ENCODE data around the gene TTC27.

The TTC27 gene

GRCh38 chr2:32627814-32628579 is at the start of gene TTC27:
Gene TTC27 (plus strand): TSS chr2:32628050. CDS start chr2:32628293, 243 bp downstream.
- TF ChIP-seq CTCF (IDR thresholded peaks at IDR 0.05) = no peak

DNA sequence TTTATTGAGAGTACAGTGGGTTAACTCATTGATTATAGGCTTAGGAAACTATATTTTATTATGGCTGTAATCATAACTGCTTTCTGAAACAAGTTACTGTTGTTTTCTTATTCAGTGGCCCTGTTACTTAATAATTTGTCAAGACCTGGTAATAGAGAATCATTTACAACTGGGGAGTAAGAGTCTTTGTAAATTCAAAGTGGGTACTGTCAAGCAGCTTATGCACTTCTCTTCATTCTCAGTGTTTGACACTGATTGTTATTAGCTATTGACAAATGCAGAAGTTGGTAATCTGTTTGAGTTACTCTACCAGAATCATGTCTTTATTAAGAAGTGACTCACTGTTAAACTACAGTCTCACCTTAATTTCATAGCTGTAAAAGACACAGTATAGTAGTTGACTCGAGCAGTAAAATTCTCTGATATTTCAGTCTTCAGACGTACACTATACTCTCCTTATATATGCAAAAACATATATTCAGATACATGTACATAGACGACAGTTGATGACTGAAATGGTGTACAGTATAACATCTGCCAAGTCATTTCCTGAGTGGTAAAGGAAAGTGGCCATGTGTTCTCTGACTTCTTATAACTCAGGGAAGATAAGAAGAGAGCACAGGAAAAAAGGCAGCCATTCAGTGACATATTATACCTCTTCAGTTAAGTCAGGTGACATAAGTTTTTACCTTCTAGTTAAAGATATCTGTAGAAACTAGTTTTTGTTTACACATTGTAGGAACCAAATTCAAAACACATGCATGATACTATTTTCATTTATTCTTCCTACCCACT is 36.0 kb upstream of the TTC27 start:
- TF ChIP-seq CTCF (IDR thresholded peaks at IDR 0.05) = no peak

GRCh38 chr2:32594573-32594972 is 33.3 kb upstream of the TTC27 start:
- no peak for TF ChIP-seq CTCF (IDR thresholded peaks at IDR 0.05)

GRCh38 chr2:32611366-32611765 is 16.5 kb upstream of the TTC27 start:
- no peak for TF ChIP-seq CTCF (IDR thresholded peaks at IDR 0.05)

- TF ChIP-seq CTCF (IDR thresholded peaks at IDR 0.05) = no peak
Measured at GRCh38 chr2:32611771-32612170, 16.1 kb upstream of the TTC27 start.

DNA sequence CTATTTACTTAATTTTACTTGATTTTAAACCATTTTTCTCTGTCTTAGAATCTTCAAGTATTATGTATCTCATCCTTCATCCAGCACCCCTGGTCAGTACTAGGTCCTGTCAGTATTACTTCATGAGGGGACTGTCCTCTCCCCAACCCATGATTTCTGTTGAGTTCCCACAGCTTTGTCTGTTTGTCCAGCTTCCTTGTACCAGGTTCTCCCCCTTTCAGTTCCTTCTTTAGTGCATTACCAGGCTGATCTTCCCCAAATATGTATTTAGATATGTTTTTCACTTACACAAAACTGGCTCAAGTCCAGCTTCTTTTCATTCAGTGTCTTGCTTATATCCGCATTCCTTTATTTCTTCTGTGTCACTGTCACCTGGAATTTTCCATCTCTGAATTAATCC is 13.8 kb upstream of the TTC27 start:
- no peak for TF ChIP-seq CTCF (IDR thresholded peaks at IDR 0.05)

DNA sequence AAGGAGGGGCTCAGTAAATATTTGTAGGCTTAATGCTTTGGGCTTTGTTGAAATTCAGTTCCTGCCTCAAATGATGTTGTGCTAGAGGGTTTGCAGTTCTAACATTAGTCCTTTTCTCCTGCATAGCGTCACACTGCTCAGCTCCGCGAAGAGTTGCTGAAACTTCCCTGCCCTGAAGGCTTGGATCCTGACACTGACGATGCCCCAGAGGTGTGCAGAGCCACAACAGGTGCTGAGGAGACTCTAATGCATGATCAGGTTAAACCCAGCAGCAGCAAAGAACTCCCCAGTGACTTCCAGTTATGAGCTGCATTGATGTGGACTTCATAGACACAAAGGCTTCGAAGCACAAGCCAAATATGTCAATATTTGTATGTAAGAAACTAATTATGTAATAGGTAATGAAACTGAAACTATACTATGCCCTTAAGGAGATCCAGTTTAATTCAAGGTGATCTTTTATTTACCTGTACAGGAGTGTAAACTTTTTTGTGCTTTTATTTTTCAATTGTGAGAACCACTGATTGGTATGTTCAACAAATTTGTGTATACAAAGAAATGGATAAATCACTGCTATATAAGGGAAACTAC is 10.2 kb upstream of the TTC27 start:
- TF ChIP-seq CTCF (IDR thresholded peaks at IDR 0.05) = no peak
